Body of pancreas (tissue), 4 donors: Measurements from ENCODE around the gene KCTD21. TPM values are rescaled to one million over a fixed set of nuclear protein-coding genes. Genes with fewer than 3 reads are reported as not detected.

Experiments
- ATAC-seq: fragments of 150-250 bp; one replicate; pipeline ENCODE4 v1.9.1; 2016
- DNase-seq, 4 donors: peaks; one replicate each; pipeline ENCODE4 v3.0.0-alpha.2; 2019
- H3K27ac ChIP-seq, 4 donors: fragments of 200-600 bp; sonication (generic); 1 replicate in 3 of 4; 2 replicates in 1 of 4; pipeline versions ENCODE4 v1.5.1 to v1.6.1; 2016 to 2019; ENCODE audit warnings: mild to moderate bottlenecking in 1 of 4, mixed read lengths in 1 of 4, moderate library complexity in 1 of 4
- H3K27me3 ChIP-seq, 2 donors: fragments of 200-600 bp; sonication (generic); one replicate each; pipeline ENCODE4 v1.6.0; 2016; ENCODE audit warnings: mild to moderate bottlenecking in 1 of 2
- H3K36me3 ChIP-seq, 2 donors: fragments of 200-600 bp; sonication (generic); replicated peaks in 1 of 2; 2 replicates each; pipeline ENCODE4 v1.5.1; 2016; ENCODE audit warnings: low read depth in 2 of 2; ENCODE audit not compliant: insufficient read depth in 1 of 2
- H3K4me1 ChIP-seq: fragments of 200-600 bp; sonication (generic); one replicate; pipeline ENCODE4 v1.6.0; 2016
- H3K4me3 ChIP-seq, 2 donors: fragments of 200-600 bp; sonication (generic); 1 replicate in 1 of 2; 2 replicates in 1 of 2; pipeline ENCODE4 v1.5.1; 2016 to 2019
- H3K9me3 ChIP-seq, 3 donors: fragments of 200-600 bp; sonication (generic); 1 replicate in 2 of 3; 2 replicates in 1 of 3; pipeline ENCODE4 v1.5.1; 2016
- CTCF ChIP-seq, 7 experiments: fragments of 450-650 bp in 4 of 7; fragments of 200-600 bp in 3 of 7; sonication (generic) in 3 of 7; IDR thresholded peaks; one replicate each; pipeline ENCODE4 v1.5.1; 2016 to 2019; ENCODE audit warnings: antibody characterized with exemption in 7 of 7
- POLR2A ChIP-seq, 3 donors: fragments of 450-650 bp; IDR thresholded peaks; one replicate each; pipeline ENCODE4 v1.6.1; 2016; ENCODE audit warnings: antibody characterized with exemption in 3 of 3, mild to moderate bottlenecking in 2 of 3
- WGBS, 2 donors: methylation state at CpG; one replicate each; pipeline ENCODE4 v1.1.5; 2017; 5-methylcytosine and 5-hydroxymethylcytosine counted together
- intact Hi-C: fragments of 100-400 bp; cut with DNase I; formaldehyde crosslinking; loops from one replicate; pipeline ENCODE4 v1.15.1; 2023
- total RNA-seq, 2 donors: library from RNA; depleted of rRNA; stranded (reverse); fragments of >200 nt; gene quantifications; one replicate each; pipeline ENCODE4 v1.1.0, GENCODE V29; 2016

The KCTD21 gene
- total RNA-seq, 2 donors from 2014 or later = 4.6 to 5.4 TPM

GRCh38 chr11:78190374-78190773 lies 1.9 kb upstream of the KCTD21 start:
- Histone ChIP-seq H3K9me3 (no peaks in the 10 kb centered on the region), H3K27me3 (no peaks in the 10 kb centered on the region), H3K27ac (peak overlapping the region in 2 of 4 donors; percentile 78 to 79), H3K4me1 (peaks cover 64% of the 10 kb centered on the region), H3K4me3 (no peak overlapping the region), H3K36me3 (no peaks in the 10 kb centered on the region)
- DNase-seq (no peak), ATAC-seq (no peak)
- TF ChIP-seq POLR2A (IDR thresholded peaks at IDR 0.05) (no peak), CTCF (IDR thresholded peaks at IDR 0.05) (no peak)
- WGBS, 2 donors = 50 to 56% methylated on average over 3 of the region's 3 CpGs
- intact Hi-C loops = no loop called here

- WGBS, 2 donors = 36 to 39% methylated on average over 3 of the region's 3 CpGs
Observed at GRCh38 chr11:78189851-78190250, 1.4 kb upstream of the KCTD21 start.

GRCh38 chr11:78189174-78189724 lies 823 bp upstream of the KCTD21 start:
- TF ChIP-seq POLR2A (IDR thresholded peaks at IDR 0.05) = no peak
- H3K36me3 ChIP-seq = no peaks in the 10 kb centered on the region
- no peaks in the 10 kb centered on the region for H3K9me3 ChIP-seq
- no peaks in the 10 kb centered on the region for H3K27me3 ChIP-seq
- H3K4me3 ChIP-seq = peak overlapping the region; percentile 96
- WGBS, 2 donors = 16 to 20% methylated on average over 6 to 18 of the region's 18 CpGs
- no peak for ATAC-seq
- intact Hi-C loops = no loop called here
- H3K27ac ChIP-seq = peak overlapping the region; percentile 32 to 79 (median 58)
- no peak for DNase-seq
- peaks cover 55% of the 10 kb centered on the region for H3K4me1 ChIP-seq

More at GRCh38 chr11:78189851-78190250, 1.4 kb upstream of the KCTD21 start:
- H3K9me3 ChIP-seq = no peaks in the 10 kb centered on the region
- intact Hi-C loops = no loop called here
- H3K4me3 ChIP-seq = no peak overlapping the region
- H3K27me3 ChIP-seq = no peaks in the 10 kb centered on the region
- H3K27ac ChIP-seq = peak overlapping the region in 3 of 4 donors; percentile 38 to 79 (median 78)
- no peaks in the 10 kb centered on the region for H3K36me3 ChIP-seq
- ATAC-seq = no peak
- TF ChIP-seq POLR2A (IDR thresholded peaks at IDR 0.05) (no peak), CTCF (IDR thresholded peaks at IDR 0.05) (no peak)
- peaks cover 61% of the 10 kb centered on the region for H3K4me1 ChIP-seq
- peak in 1 of 4 donors; percentile 5 for DNase-seq

GRCh38 chr11:78187366-78188285 lies 800 bp downstream of the KCTD21 start:
- H3K9me3 ChIP-seq = no peaks in the 10 kb centered on the region
- peaks cover 46% of the 10 kb centered on the region for H3K4me1 ChIP-seq
- ATAC-seq (peak; percentile 7), DNase-seq (no peak)
- no peaks in the 10 kb centered on the region for H3K36me3 ChIP-seq
- TF ChIP-seq CTCF (IDR thresholded peaks at IDR 0.05) (no peak), POLR2A (IDR thresholded peaks at IDR 0.05) (no peak)
- H3K27me3 ChIP-seq = no peaks in the 10 kb centered on the region
- peak overlapping the region in 3 of 4 donors; percentile 20 to 79 (median 78) for H3K27ac ChIP-seq
- H3K4me3 ChIP-seq = peak overlapping the region; percentile 96
- intact Hi-C loops = no loop called here
- WGBS, 2 donors = 14 to 19% methylated on average over 28 to 31 of the region's 31 CpGs

GRCh38 chr11:78181185-78181584 lies 7.2 kb downstream of the KCTD21 start:
- TF ChIP-seq POLR2A (IDR thresholded peaks at IDR 0.05) (no peak), CTCF (IDR thresholded peaks at IDR 0.05) (no peak)
- no peaks in the 10 kb centered on the region for H3K36me3 ChIP-seq
- intact Hi-C loops = no loop called here
- H3K27ac ChIP-seq = no peak overlapping the region
- H3K4me3 ChIP-seq = no peak overlapping the region
- ATAC-seq (no peak), DNase-seq (no peak)
- H3K4me1 ChIP-seq = no peaks in the 10 kb centered on the region
- H3K27me3 ChIP-seq = no peaks in the 10 kb centered on the region
- H3K9me3 ChIP-seq = no peaks in the 10 kb centered on the region
- 64 to 84% methylated on average over 2 of the region's 2 CpGs for WGBS, 2 donors
